Liver (tissue), 9 donors: ENCODE results near the gene MDGA2. TPM values are rescaled to one million over a fixed set of nuclear protein-coding genes. Genes with fewer than 3 reads are reported as not detected.

Source experiments
- DNase-seq: peaks from one replicate; pipeline ENCODE4 v3.0.0-alpha.2; 2017; ENCODE audit warnings: low spot score
- H3K27ac ChIP-seq, 2 donors: one replicate each; pipeline ENCODE4 v1.7.0; 2013; ENCODE audit warnings: inconsistent platforms in 2 of 2, low read length in 2 of 2, control low read depth in 1 of 2, low read depth in 1 of 2, mild to moderate bottlenecking in 1 of 2
- H3K27me3 ChIP-seq, 4 donors: one replicate each; pipeline versions ENCODE4 v1.6.1 to v1.7.0; 2013; ENCODE audit warnings: low read length in 3 of 4, inconsistent platforms in 1 of 4, mild to moderate bottlenecking in 1 of 4, moderate library complexity in 1 of 4; ENCODE audit not compliant: control insufficient read depth in 4 of 4, insufficient read depth in 4 of 4
- H3K36me3 ChIP-seq, 4 donors: one replicate each; pipeline versions ENCODE4 v1.6.1 to v1.7.0; 2013; ENCODE audit warnings: low read length in 3 of 4, mild to moderate bottlenecking in 3 of 4, low read depth in 1 of 4, moderate library complexity in 1 of 4; ENCODE audit not compliant: control insufficient read depth in 4 of 4, insufficient read depth in 3 of 4
- H3K4me1 ChIP-seq, 4 donors: one replicate each; pipeline versions ENCODE4 v1.6.1 to v1.7.0; 2013; ENCODE audit warnings: low read length in 3 of 4, mild to moderate bottlenecking in 3 of 4, moderate library complexity in 1 of 4; ENCODE audit not compliant: control insufficient read depth in 4 of 4, insufficient read depth in 4 of 4
- H3K4me3 ChIP-seq, 3 donors: one replicate each; pipeline versions ENCODE4 v1.6.1 to v1.7.0; 2013; ENCODE audit warnings: low read length in 3 of 3, control low read depth in 1 of 3, low read depth in 1 of 3, mild to moderate bottlenecking in 1 of 3
- H3K9ac ChIP-seq, 2 donors: one replicate each; pipeline ENCODE4 v1.7.0; 2013; ENCODE audit warnings: low read length in 2 of 2, mild to moderate bottlenecking in 2 of 2, moderate library complexity in 2 of 2, control low read depth in 1 of 2, low read depth in 1 of 2
- H3K9me3 ChIP-seq, 4 donors: one replicate each; pipeline versions ENCODE4 v1.6.1 to v1.7.0; 2013; ENCODE audit warnings: low read length in 3 of 4; ENCODE audit not compliant: control insufficient read depth in 4 of 4
- EGR1 ChIP-seq, 2 donors: IDR thresholded peaks; 2 replicates each; pipeline ENCODE4 v1.6.1; 2016 to 2018; ENCODE audit warnings: antibody characterized with exemption in 2 of 2, low read depth in 2 of 2
- FOXA1 ChIP-seq: IDR thresholded peaks from 2 replicates; pipeline ENCODE4 v1.6.1; 2016; ENCODE audit warnings: antibody characterized with exemption
- FOXA2 ChIP-seq: IDR thresholded peaks from 2 replicates; pipeline ENCODE4 v1.6.1; 2016; ENCODE audit warnings: antibody characterized with exemption
- GABPA ChIP-seq, 2 donors: IDR thresholded peaks in 1 of 2; conservative IDR thresholded peaks in 1 of 2; 2 replicates each; pipeline ENCODE4 v1.6.1; 2016; ENCODE audit warnings: antibody characterized with exemption in 2 of 2, mild to moderate bottlenecking in 1 of 2, moderate library complexity in 1 of 2
- HNF4A ChIP-seq, 2 donors: conservative IDR thresholded peaks; 2 replicates each; pipeline ENCODE4 v1.6.1; 2016; ENCODE audit warnings: antibody characterized with exemption in 2 of 2, mild to moderate bottlenecking in 2 of 2
- HNF4G ChIP-seq: IDR thresholded peaks from 2 replicates; pipeline ENCODE4 v1.6.1; 2016; ENCODE audit warnings: antibody characterized with exemption
- JUND ChIP-seq, 2 donors: IDR thresholded peaks; 2 replicates each; pipeline ENCODE4 v1.6.1; 2016; ENCODE audit warnings: antibody characterized with exemption in 2 of 2
- NR2F2 ChIP-seq: IDR thresholded peaks from 2 replicates; pipeline ENCODE4 v1.6.1; 2016; ENCODE audit warnings: antibody characterized with exemption
- RAD21 ChIP-seq, 2 donors: IDR thresholded peaks; 2 replicates each; pipeline ENCODE4 v1.6.1; 2016; ENCODE audit warnings: antibody characterized with exemption in 2 of 2, mild to moderate bottlenecking in 2 of 2
- RXRA ChIP-seq, 2 donors: IDR thresholded peaks; 2 replicates each; pipeline ENCODE4 v1.6.1; 2017 to 2018; ENCODE audit warnings: antibody characterized with exemption in 2 of 2, mild to moderate bottlenecking in 1 of 2
- SP1 ChIP-seq: IDR thresholded peaks from 2 replicates; pipeline ENCODE4 v1.6.1; 2018; ENCODE audit warnings: antibody characterized with exemption, mild to moderate bottlenecking
- TAF1 ChIP-seq: conservative IDR thresholded peaks from 2 replicates; pipeline ENCODE4 v1.6.1; 2016; ENCODE audit warnings: antibody characterized with exemption, mild to moderate bottlenecking
- YY1 ChIP-seq: IDR thresholded peaks from 2 replicates; pipeline ENCODE4 v1.6.1; 2016; ENCODE audit warnings: antibody characterized with exemption, mild to moderate bottlenecking
- WGBS: extraction: QIAGEN DNeasy Blood & Tissue Kit; methylation state at CpG from one replicate; pipeline ENCODE4 v1.1.7; 2013; 5-methylcytosine and 5-hydroxymethylcytosine counted together
- polyA plus RNA-seq, 2 donors: library from polyadenylated mRNA; stranded (reverse) in 1 of 2; unstranded in 1 of 2; fragments of 200-250 nt in 1 of 2; fragments of >200 nt in 1 of 2; fragmentation: Nextera tagmentation in 1 of 2; extraction: Ambion mirVana in 1 of 2; gene quantifications; one replicate each; pipeline versions ENCODE4 v1.2.1 to v1.2.3, GENCODE V29; 2013 to 2015
- total RNA-seq, 2 donors: library from RNA; depleted of rRNA; stranded (reverse); fragments of >200 nt; gene quantifications; one replicate each; pipeline ENCODE4 v1.2.3, GENCODE V29; 2014
- TF ChIP-seq, protein P1 (sequence below): IDR thresholded peaks from 2 replicates; pipeline ENCODE4 v1.6.1; 2016; ENCODE audit warnings: antibody characterized with exemption
- TF ChIP-seq, protein P2 (sequence below): IDR thresholded peaks from 2 replicates; pipeline ENCODE4 v1.6.1; 2016; ENCODE audit warnings: antibody characterized with exemption
- TF ChIP-seq, protein P3 (sequence below): fragments of 150-350 bp; IDR thresholded peaks from 2 replicates; pipeline ENCODE4 v1.5.1; 2017; ENCODE audit warnings: improper control_type of control experiment, low read depth, low read length; ENCODE audit not compliant: missing input control
- TF ChIP-seq, protein P4 (sequence below): IDR thresholded peaks from 2 replicates; pipeline ENCODE4 v1.6.1; 2016; ENCODE audit warnings: antibody characterized with exemption, mild to moderate bottlenecking
- TF ChIP-seq, protein P5 (sequence below): IDR thresholded peaks from 2 replicates; pipeline ENCODE4 v1.6.1; 2016; ENCODE audit warnings: antibody characterized with exemption
- donor health status: healthy.
- donor health status: healthy.
- donor health status: healthy.
- donor health status: healthy.
- donor health status: healthy.

MDGA2 gene
- total and polyA plus RNA-seq, 4 donors, result 0.05 to 0.33 (median 0.19) TPM

DNA sequence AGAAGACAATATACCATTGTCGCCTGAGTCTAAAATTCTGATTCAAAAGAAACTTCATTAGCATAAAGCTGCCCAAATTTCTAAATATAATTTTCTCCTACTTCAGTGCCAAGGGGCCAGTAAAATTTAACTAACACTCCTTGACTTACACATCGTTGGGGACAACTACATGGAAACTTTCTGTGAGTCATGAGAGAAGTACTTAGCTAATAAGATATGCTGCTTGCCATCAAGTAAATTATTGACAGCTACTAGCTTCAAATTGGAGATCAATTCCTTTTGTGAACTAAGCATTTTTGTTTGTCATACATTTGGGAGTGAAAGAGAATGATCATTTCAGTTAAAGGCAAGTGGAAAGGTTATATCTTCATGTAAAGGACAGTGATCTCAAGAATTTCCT lies 373.3 kb downstream of the MDGA2 start:
- no peak overlapping the region for H3K27ac ChIP-seq
- no peak overlapping the region for H3K4me3 ChIP-seq
- no peaks in the 10 kb centered on the region for H3K27me3 ChIP-seq
- WGBS, result 61% methylated on average over 2 of the region's 2 CpGs
- TF ChIP-seq TAF1 (no peak), NR2F2 (no peak), HNF4A (conservative IDR thresholded peaks at IDR 0.05) (no peak), FOXA1 (no peak), GABPA (IDR thresholded peaks at IDR 0.05 in 1 of 2, conservative IDR thresholded peaks at IDR 0.05 in 1 of 2) (no peak), RXRA (IDR thresholded peaks at IDR 0.05) (no peak), SP1 (no peak), FOXA2 (no peak), HNF4G (no peak), JUND (IDR thresholded peaks at IDR 0.05) (no peak), EGR1 (IDR thresholded peaks at IDR 0.05; ENCODE audit: low read depth in 2 of 2) (no peak), RAD21 (IDR thresholded peaks at IDR 0.05) (no peak), YY1 (no peak)
- TF ChIP-seq, protein P1, sequence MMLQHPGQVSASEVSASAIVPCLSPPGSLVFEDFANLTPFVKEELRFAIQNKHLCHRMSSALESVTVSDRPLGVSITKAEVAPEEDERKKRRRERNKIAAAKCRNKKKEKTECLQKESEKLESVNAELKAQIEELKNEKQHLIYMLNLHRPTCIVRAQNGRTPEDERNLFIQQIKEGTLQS, result no peak
- TF ChIP-seq, protein P2, sequence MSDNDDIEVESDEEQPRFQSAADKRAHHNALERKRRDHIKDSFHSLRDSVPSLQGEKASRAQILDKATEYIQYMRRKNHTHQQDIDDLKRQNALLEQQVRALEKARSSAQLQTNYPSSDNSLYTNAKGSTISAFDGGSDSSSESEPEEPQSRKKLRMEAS, result no peak
- TF ChIP-seq, protein P3, sequence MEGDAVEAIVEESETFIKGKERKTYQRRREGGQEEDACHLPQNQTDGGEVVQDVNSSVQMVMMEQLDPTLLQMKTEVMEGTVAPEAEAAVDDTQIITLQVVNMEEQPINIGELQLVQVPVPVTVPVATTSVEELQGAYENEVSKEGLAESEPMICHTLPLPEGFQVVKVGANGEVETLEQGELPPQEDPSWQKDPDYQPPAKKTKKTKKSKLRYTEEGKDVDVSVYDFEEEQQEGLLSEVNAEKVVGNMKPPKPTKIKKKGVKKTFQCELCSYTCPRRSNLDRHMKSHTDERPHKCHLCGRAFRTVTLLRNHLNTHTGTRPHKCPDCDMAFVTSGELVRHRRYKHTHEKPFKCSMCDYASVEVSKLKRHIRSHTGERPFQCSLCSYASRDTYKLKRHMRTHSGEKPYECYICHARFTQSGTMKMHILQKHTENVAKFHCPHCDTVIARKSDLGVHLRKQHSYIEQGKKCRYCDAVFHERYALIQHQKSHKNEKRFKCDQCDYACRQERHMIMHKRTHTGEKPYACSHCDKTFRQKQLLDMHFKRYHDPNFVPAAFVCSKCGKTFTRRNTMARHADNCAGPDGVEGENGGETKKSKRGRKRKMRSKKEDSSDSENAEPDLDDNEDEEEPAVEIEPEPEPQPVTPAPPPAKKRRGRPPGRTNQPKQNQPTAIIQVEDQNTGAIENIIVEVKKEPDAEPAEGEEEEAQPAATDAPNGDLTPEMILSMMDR, result no peak
- TF ChIP-seq, protein P4, sequence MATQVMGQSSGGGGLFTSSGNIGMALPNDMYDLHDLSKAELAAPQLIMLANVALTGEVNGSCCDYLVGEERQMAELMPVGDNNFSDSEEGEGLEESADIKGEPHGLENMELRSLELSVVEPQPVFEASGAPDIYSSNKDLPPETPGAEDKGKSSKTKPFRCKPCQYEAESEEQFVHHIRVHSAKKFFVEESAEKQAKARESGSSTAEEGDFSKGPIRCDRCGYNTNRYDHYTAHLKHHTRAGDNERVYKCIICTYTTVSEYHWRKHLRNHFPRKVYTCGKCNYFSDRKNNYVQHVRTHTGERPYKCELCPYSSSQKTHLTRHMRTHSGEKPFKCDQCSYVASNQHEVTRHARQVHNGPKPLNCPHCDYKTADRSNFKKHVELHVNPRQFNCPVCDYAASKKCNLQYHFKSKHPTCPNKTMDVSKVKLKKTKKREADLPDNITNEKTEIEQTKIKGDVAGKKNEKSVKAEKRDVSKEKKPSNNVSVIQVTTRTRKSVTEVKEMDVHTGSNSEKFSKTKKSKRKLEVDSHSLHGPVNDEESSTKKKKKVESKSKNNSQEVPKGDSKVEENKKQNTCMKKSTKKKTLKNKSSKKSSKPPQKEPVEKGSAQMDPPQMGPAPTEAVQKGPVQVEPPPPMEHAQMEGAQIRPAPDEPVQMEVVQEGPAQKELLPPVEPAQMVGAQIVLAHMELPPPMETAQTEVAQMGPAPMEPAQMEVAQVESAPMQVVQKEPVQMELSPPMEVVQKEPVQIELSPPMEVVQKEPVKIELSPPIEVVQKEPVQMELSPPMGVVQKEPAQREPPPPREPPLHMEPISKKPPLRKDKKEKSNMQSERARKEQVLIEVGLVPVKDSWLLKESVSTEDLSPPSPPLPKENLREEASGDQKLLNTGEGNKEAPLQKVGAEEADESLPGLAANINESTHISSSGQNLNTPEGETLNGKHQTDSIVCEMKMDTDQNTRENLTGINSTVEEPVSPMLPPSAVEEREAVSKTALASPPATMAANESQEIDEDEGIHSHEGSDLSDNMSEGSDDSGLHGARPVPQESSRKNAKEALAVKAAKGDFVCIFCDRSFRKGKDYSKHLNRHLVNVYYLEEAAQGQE, result no peak
- TF ChIP-seq, protein P5, sequence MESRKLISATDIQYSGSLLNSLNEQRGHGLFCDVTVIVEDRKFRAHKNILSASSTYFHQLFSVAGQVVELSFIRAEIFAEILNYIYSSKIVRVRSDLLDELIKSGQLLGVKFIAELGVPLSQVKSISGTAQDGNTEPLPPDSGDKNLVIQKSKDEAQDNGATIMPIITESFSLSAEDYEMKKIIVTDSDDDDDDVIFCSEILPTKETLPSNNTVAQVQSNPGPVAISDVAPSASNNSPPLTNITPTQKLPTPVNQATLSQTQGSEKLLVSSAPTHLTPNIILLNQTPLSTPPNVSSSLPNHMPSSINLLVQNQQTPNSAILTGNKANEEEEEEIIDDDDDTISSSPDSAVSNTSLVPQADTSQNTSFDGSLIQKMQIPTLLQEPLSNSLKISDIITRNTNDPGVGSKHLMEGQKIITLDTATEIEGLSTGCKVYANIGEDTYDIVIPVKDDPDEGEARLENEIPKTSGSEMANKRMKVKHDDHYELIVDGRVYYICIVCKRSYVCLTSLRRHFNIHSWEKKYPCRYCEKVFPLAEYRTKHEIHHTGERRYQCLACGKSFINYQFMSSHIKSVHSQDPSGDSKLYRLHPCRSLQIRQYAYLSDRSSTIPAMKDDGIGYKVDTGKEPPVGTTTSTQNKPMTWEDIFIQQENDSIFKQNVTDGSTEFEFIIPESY, result no peak
- DNase-seq, result no peak
- no peak overlapping the region for H3K9ac ChIP-seq
- H3K4me1 ChIP-seq, result no peaks in the 10 kb centered on the region
- H3K36me3 ChIP-seq, result no peaks in the 10 kb centered on the region
- H3K9me3 ChIP-seq, result no peaks in the 10 kb centered on the region

DNA sequence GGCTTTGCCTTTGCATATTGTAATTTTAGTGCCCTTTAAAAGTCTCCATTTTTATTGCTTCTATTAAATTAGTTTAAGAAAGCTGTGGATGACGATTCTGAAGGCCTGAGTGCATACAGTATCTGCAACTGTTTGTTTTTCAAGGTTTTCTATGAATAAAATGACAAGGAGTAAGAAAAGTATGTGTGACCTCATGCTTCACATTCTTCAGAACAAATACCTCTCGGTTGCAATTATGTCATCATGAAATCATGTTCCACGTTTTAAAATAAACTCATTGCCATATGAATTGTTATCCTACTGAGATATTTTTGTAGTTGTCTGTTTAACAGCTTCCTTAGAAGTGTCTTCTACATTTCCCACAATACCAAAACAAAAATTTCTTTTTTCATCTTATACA lies 374.6 kb downstream of the MDGA2 start:
- H3K9me3 ChIP-seq, result no peaks in the 10 kb centered on the region
- WGBS, result 47% methylated on average over 3 of the region's 3 CpGs
- H3K36me3 ChIP-seq, result no peaks in the 10 kb centered on the region
- no peak overlapping the region for H3K4me3 ChIP-seq
- no peak for TF ChIP-seq FOXA2
- no peak for TF ChIP-seq EGR1 (IDR thresholded peaks at IDR 0.05; ENCODE audit: low read depth in 2 of 2)
- TF ChIP-seq, protein P1, result no peak
- no peak for TF ChIP-seq TAF1
- TF ChIP-seq, protein P2, result no peak
- no peak for TF ChIP-seq NR2F2
- no peak for TF ChIP-seq HNF4A (conservative IDR thresholded peaks at IDR 0.05)
- TF ChIP-seq RAD21 (IDR thresholded peaks at IDR 0.05), result no peak
- TF ChIP-seq, protein P5, result no peak
- no peak for TF ChIP-seq JUND (IDR thresholded peaks at IDR 0.05)
- no peak for TF ChIP-seq RXRA (IDR thresholded peaks at IDR 0.05)
- no peak for TF ChIP-seq SP1
- no peak overlapping the region for H3K9ac ChIP-seq
- no peak for DNase-seq
- H3K27me3 ChIP-seq, result no peaks in the 10 kb centered on the region
- no peaks in the 10 kb centered on the region for H3K4me1 ChIP-seq
- H3K27ac ChIP-seq, result no peak overlapping the region
